Neural progenitor cell (in vitro differentiated cells): ENCODE data around the gene MYO10. TPM values are rescaled to one million over a fixed set of nuclear protein-coding genes. Genes with fewer than 3 reads are reported as not detected.

ENCODE experiments used
- DNase-seq: peaks from one replicate; pipeline ENCODE4 v3.0.0-alpha.2; 2016; ENCODE audit warnings: low spot score
- H2AFZ ChIP-seq: fragments of 200-600 bp; sonication (generic); replicated peaks from 2 replicates; pipeline ENCODE4 v1.6.1; 2016; ENCODE audit warnings: antibody characterized with exemption
- H3F3A ChIP-seq: fragments of 200-600 bp; sonication (generic); 2 replicates; pipeline ENCODE4 v1.6.1; 2016; ENCODE audit warnings: antibody characterized with exemption, low read depth
- H3K27ac ChIP-seq: fragments of 200-600 bp; sonication (generic); 2 replicates; pipeline ENCODE4 v1.5.1; 2016; ENCODE audit warnings: mild to moderate bottlenecking
- H3K27me3 ChIP-seq: fragments of 200-600 bp; sonication (generic); 2 replicates; pipeline ENCODE4 v1.6.1; 2016; ENCODE audit warnings: mild to moderate bottlenecking, moderate library complexity
- H3K36me3 ChIP-seq: fragments of 200-600 bp; sonication (generic); 2 replicates; pipeline ENCODE4 v1.5.1; 2016
- H3K4me1 ChIP-seq: fragments of 200-600 bp; sonication (generic); 2 replicates; pipeline ENCODE4 v1.6.1; 2016; ENCODE audit warnings: mixed run types
- H3K4me2 ChIP-seq: fragments of 200-600 bp; sonication (generic); 2 replicates; pipeline ENCODE4 v1.6.1; 2016
- H3K4me3 ChIP-seq: fragments of 200-600 bp; sonication (generic); 2 replicates; pipeline ENCODE4 v1.5.1; 2016
- H3K79me2 ChIP-seq: fragments of 200-600 bp; sonication (generic); 2 replicates; pipeline ENCODE4 v1.6.1; 2016; ENCODE audit warnings: low read depth
- H3K9ac ChIP-seq: fragments of 200-600 bp; sonication (generic); 2 replicates; pipeline ENCODE4 v1.6.1; 2016
- H3K9me3 ChIP-seq: fragments of 200-600 bp; sonication (generic); 2 replicates; pipeline ENCODE4 v1.5.1; 2016; ENCODE audit warnings: low read depth
- H4K20me1 ChIP-seq: fragments of 200-600 bp; sonication (generic); 2 replicates; pipeline ENCODE4 v1.6.1; 2016; ENCODE audit warnings: low read depth
- H3K27ac Mint-ChIP-seq: 3 replicates; pipeline ENCODE4 v1.8.0; 2021; ENCODE audit warnings: mixed read lengths
- H3K27me3 Mint-ChIP-seq: 2 replicates; pipeline ENCODE4 v1.8.0; 2022; ENCODE audit warnings: low read depth, mild to moderate bottlenecking, inconsistent platforms, moderate library complexity, mixed read lengths; ENCODE audit not compliant: insufficient read depth
- H3K36me3 Mint-ChIP-seq: 3 replicates; pipeline ENCODE4 v1.8.0; 2021; ENCODE audit warnings: mixed read lengths
- H3K4me1 Mint-ChIP-seq: 3 replicates; pipeline ENCODE4 v1.8.0; 2021; ENCODE audit warnings: mixed read lengths
- H3K4me3 Mint-ChIP-seq: 3 replicates; pipeline ENCODE4 v1.8.0; 2021; ENCODE audit warnings: mild to moderate bottlenecking, moderate library complexity, mixed read lengths
- H3K9me3 Mint-ChIP-seq: 3 replicates; pipeline ENCODE4 v1.8.0; 2020; ENCODE audit warnings: mixed read lengths
- EZH2 ChIP-seq: fragments of 200-600 bp; sonication (generic); IDR thresholded peaks from 2 replicates; pipeline ENCODE4 v1.6.1; 2017; ENCODE audit warnings: antibody characterized with exemption, mild to moderate bottlenecking, moderate library complexity
- EZH2phosphoT487 ChIP-seq: fragments of 200-600 bp; sonication (generic); IDR thresholded peaks from 2 replicates; pipeline ENCODE4 v1.6.1; 2017; ENCODE audit warnings: antibody characterized with exemption
- total RNA-seq: library from RNA; depleted of rRNA; stranded (reverse); fragments of >200 nt; gene quantifications from 2 replicates; pipeline ENCODE4 v1.2.3, GENCODE V29; 2015; ENCODE audit warnings: low replicate concordance
- TF ChIP-seq, protein P1 (sequence below): fragments of 200-600 bp; sonication (generic); IDR thresholded peaks from 2 replicates; pipeline ENCODE4 v1.5.1; 2017; ENCODE audit warnings: antibody characterized with exemption, mild to moderate bottlenecking

MYO10 gene
- total RNA-seq, 1 donor from 2014 or later = 39.1 TPM

DNA sequence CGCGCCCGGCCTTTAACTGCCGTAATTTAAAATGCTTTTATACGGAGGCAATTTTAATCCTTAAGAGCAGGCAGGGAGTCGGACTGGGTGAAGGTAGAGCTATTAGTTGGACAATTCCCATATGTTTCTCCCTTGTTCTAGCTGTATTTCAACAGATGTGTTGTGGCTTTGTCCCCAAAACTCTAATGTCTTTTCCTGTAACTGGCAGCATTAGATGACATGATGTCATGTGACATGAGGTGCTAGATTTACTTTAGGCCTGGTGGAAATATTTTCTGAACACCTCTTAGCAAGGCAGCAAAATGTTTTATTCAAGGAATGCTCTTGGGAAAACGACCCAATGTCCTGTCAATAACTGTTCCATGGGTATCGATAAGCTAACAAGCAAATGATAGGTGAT lies 8.5 kb downstream of the MYO10 start:
- Histone ChIP-seq H3F3A (peaks cover 9% of the 10 kb centered on the region), H2AFZ (no peak overlapping the region), H3K4me3 (no peak overlapping the region), H3K79me2 (peaks cover 93% of the 10 kb centered on the region), H3K27me3 (no peaks in the 10 kb centered on the region), H3K4me1 (peaks cover 10% of the 10 kb centered on the region), H3K4me2 (no peak overlapping the region), H3K36me3 (no peaks in the 10 kb centered on the region), H3K27ac (no peak overlapping the region), H4K20me1 (peaks cover 49% of the 10 kb centered on the region), H3K9ac (no peak overlapping the region), H3K9me3 (no peaks in the 10 kb centered on the region)
- Mint-ChIP-seq H3K27ac (no peak overlapping the region), H3K36me3 (peaks cover 5% of the 10 kb centered on the region), H3K27me3 (peaks cover 2% of the 10 kb centered on the region), H3K9me3 (peaks cover 3% of the 10 kb centered on the region), H3K4me1 (peaks cover 24% of the 10 kb centered on the region), H3K4me3 (no peak overlapping the region)
- TF ChIP-seq, protein P1, sequence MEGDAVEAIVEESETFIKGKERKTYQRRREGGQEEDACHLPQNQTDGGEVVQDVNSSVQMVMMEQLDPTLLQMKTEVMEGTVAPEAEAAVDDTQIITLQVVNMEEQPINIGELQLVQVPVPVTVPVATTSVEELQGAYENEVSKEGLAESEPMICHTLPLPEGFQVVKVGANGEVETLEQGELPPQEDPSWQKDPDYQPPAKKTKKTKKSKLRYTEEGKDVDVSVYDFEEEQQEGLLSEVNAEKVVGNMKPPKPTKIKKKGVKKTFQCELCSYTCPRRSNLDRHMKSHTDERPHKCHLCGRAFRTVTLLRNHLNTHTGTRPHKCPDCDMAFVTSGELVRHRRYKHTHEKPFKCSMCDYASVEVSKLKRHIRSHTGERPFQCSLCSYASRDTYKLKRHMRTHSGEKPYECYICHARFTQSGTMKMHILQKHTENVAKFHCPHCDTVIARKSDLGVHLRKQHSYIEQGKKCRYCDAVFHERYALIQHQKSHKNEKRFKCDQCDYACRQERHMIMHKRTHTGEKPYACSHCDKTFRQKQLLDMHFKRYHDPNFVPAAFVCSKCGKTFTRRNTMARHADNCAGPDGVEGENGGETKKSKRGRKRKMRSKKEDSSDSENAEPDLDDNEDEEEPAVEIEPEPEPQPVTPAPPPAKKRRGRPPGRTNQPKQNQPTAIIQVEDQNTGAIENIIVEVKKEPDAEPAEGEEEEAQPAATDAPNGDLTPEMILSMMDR = no peak
- no peak for TF ChIP-seq EZH2phosphoT487
- TF ChIP-seq EZH2 = no peak
- DNase-seq = no peak

DNA sequence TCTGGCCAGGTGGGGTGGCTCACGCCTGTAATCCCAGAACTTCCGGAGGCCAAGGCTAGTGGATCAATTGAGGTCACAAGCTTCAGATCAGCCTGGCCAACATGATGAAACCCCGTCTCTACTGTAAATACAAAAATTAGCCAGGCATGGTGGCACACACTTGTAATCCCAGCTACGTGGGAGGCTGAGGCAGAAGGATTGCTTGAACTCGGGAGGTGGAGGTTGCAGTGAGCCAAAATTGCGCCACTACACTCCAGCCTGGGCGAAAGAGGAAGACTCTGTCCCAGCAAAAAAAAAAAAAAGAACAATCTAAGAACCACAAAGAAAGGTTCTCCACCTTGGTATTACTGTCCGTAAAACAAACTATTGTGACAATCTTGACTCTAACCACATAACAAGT lies 9.7 kb downstream of the MYO10 start:
- peaks cover 10% of the 10 kb centered on the region for H3K4me1 ChIP-seq
- H3K79me2 ChIP-seq = peaks cover 93% of the 10 kb centered on the region
- H3K4me3 ChIP-seq = no peak overlapping the region
- TF ChIP-seq, protein P1 = no peak
- TF ChIP-seq EZH2 = no peak
- no peak for TF ChIP-seq EZH2phosphoT487
- Mint-ChIP-seq H3K27ac (no peak overlapping the region), H3K36me3 (peaks cover 5% of the 10 kb centered on the region), H3K4me1 (peaks cover 12% of the 10 kb centered on the region), H3K27me3 (peaks cover 2% of the 10 kb centered on the region), H3K9me3 (peaks cover 5% of the 10 kb centered on the region), H3K4me3 (no peak overlapping the region)
- peaks cover 37% of the 10 kb centered on the region for H4K20me1 ChIP-seq
- no peaks in the 10 kb centered on the region for H3K9me3 ChIP-seq
- H3K36me3 ChIP-seq = no peaks in the 10 kb centered on the region
- no peak overlapping the region for H3K27ac ChIP-seq
- DNase-seq = no peak
- peaks cover 9% of the 10 kb centered on the region for H3F3A ChIP-seq
- no peaks in the 10 kb centered on the region for H3K27me3 ChIP-seq
- H3K4me2 ChIP-seq = no peak overlapping the region
- H2AFZ ChIP-seq = no peak overlapping the region
- no peak overlapping the region for H3K9ac ChIP-seq

DNA sequence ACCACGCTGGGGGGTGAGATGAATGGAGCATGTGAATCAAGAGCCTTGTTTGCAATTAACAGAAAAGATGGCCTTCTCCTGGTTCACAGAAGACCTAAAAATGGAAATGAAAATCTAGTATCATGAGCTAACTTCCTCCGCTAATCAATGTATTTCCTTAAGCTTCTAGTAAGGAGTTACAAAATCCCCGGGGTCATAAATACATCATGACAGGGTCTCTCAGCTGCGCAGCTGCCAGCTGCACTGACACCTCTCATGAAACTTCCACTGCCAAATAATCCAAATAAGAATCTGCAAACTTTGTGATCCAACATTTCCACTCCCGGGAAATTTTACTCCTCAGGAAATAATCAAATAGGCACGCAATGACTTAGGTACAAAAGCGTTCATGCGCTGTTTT lies 11.9 kb downstream of the MYO10 start:
- no peak for DNase-seq
- Histone ChIP-seq H3K4me2 (no peak overlapping the region), H3F3A (no peaks in the 10 kb centered on the region), H3K79me2 (peaks cover 93% of the 10 kb centered on the region), H4K20me1 (peaks cover 26% of the 10 kb centered on the region), H3K27me3 (no peaks in the 10 kb centered on the region), H3K36me3 (no peaks in the 10 kb centered on the region), H3K27ac (no peak overlapping the region), H3K4me1 (no peaks in the 10 kb centered on the region), H3K9me3 (no peaks in the 10 kb centered on the region), H3K9ac (no peak overlapping the region), H3K4me3 (no peak overlapping the region), H2AFZ (no peak overlapping the region)
- Mint-ChIP-seq H3K36me3 (peaks cover 13% of the 10 kb centered on the region), H3K27me3 (peaks cover 5% of the 10 kb centered on the region), H3K9me3 (peaks cover 7% of the 10 kb centered on the region), H3K27ac (no peak overlapping the region), H3K4me1 (peaks cover 2% of the 10 kb centered on the region), H3K4me3 (no peak overlapping the region)
- TF ChIP-seq, protein P1 = no peak
- TF ChIP-seq EZH2phosphoT487 (no peak), EZH2 (no peak)
